NCI-H748 (cell line): ENCODE data around the gene CCDC183.
"Not testable (repeated sequence)": the region's sequence is repeated elsewhere in the genome, so short reads cannot be mapped to it uniquely, and the experiment has no call there.

Experiments used
- DNase-seq: peaks from one replicate; lab custom pipeline; 2025; ENCODE audit not compliant: unreplicated experiment; lab: John Stamatoyannopoulos, UW

CCDC183 gene

GRCh38 chr9:136823136-136824046 lies 27.3 kb downstream of the CCDC183 start:
- peak; percentile 31 for DNase-seq

DNA sequence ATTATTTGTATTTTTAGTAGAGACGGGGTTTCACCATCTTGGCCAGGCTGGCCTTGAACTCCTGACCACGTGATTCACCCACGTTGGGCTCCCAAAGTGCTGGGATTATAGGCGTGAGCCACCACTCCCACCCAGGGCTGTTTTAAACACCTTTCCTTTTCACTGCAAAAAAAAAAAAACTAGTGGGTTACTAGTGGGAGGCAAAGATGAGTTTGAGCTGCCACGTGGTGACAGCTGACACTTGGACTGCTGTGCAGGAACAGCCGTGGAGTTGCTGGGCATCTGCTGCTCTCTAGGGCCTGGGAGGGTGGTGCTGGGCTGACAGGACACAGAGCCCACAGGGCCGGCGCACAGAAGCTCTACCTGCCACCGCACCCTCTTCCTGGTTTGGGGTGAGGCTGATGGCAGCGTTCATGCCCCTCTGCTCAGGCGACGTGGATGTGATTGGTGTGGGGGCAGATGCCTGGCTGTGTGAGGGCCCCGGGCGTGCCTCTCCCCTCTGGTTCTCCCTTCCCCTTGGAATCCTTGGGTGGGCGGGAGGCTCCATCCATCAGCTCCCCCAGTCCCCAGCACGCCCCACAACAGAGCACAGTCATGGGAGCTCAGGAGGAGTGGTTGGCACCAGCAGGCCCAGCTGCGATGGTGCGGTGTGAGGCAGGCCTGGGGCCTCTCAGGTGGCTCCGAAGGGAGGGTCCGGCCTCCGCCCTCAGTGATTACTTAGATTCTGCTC lies 28.5 kb downstream of the CCDC183 start:
- DNase-seq, result no peak

DNA sequence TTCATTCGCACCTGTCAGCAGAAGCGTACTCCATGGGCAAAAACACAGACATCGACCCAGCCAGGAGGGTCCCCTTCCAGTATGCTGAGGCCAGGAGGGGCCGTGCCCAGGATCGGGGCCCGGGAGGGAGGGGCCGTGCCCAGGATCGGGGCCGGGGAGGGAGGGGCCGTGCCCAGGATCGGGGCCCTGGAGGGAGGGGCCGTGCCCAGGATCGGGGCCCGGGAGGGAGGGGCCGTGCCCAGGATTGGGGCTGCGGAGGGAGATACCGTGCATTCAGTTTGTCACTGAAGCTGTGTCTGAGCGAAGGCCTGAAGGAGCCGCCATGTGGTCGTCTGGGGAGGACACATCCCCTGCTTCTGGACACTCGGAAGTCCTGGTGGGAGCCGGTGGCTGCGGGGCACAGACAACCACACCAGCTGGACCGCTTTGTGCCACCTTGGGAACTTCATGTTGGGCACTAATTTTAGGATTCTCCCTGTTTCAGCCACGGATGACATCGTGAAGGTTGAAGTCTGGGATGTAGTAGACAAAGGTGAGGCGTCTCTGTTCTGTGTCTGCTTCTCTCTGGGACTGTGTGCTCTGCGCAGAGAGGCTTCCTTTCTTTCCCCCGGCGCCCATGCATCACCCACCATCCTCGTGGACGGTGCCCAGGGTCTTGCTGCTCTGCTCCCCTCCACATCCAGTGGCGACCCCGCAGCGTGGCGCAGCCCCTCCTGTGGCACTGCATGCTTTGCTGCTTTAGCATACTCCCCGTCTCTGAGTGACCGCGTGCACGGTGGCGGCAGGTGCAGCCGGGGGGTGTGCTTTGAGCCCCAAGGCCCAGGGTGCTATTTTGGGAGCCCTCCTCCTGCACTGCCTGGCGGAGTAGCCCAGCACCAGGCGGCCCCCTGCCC lies 29.4 kb downstream of the CCDC183 start:
- no peak for DNase-seq

GRCh38 chr9:136826188-136826541 lies 30.0 kb downstream of the CCDC183 start:
- no peak for DNase-seq

DNA sequence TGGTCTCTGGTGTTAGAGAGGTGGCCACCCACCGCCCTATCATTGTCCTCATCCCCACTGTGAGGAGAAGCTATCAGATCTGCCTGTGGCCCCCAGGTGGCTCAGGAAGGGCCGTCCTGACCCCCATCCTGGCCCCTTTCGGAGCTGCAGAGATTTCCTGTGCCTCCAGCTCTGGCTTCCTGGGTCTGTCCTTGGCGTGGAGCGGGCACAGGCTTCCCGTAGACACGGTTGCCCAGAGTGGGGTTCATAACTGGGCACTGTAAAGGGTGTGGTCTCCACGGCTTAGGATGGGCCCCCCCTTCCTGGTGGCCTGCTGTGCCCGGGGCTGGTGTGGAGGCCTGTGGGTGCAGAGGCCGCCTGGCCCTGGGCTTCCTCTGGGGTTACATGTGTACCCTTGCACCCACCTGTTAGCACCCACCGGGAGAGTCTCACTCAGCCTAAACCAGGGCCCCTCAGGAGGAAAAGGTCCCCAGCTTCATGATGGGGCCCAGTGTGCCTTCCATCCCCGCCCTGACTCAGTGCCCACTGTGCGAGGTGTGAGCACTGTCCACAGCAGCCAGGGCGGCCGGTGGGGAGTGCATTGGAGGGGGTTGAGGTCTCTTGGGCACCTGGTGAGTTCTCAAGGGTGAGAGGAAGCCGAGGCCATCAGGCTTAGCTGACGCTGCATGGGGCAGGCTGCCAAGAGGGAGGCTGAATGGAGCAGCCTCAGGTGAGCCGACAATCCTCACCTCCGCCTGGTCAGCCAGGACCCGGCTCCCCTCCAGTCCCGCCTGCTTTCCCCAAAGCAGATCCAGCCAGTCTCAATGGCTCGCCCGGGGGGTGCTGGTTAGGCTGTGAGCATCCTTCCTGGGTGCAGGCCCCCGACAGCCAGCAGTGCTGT lies 30.8 kb downstream of the CCDC183 start:
- DNase-seq, result no peak

- no peak for DNase-seq
Measured at GRCh38 chr9:136827794-136828473, 31.8 kb downstream of the CCDC183 start.

- no peak for DNase-seq
Measured at GRCh38 chr9:136828474-136829140, 32.5 kb downstream of the CCDC183 start.

- DNase-seq, result no peak
Measured at GRCh38 chr9:136829412-136829811, 33.3 kb downstream of the CCDC183 start.

DNA sequence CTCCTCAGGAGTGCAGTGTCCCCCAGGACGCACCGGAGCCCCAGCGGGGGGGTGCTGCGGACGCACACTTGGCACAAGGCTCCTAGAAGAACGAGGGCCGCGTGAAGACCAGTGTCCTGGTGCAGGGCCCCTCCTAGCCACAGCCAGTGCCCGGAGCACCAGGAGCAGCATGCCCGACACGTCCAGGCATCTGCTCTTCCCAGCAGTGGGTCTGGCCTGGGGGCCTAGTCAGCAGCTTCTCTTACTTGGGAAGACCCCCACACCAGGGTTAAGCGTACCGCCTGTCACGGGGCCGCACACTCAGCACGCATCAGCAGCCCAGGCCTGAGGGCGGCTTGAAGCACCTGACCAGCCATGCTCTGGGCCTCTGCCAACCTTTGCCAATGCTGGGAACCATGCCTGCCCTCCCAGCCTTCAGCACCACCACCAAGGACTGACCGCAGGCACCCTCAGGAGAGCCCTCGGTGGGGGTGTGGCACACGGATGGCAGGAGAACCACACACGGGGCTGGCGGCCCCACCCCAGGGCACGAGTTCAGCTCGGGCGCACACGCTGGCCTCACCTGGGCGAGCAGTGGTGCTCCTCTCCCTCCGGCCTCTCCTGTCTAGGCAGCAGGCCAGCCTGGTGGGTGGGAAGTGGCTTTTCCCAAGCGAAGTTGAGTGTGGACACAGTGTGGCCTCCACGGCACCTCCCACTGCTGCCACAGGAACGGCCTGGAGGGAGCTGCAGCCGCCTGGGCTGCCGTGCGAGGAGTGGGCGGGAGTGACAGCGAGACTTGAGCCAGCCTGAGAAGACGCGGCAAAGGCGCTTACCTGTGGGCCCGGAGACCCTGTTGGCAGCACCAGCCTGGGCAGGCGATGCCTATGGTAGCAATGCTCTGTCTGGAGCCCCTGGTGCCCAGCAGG lies 34.1 kb downstream of the CCDC183 start:
- no peak for DNase-seq

DNA sequence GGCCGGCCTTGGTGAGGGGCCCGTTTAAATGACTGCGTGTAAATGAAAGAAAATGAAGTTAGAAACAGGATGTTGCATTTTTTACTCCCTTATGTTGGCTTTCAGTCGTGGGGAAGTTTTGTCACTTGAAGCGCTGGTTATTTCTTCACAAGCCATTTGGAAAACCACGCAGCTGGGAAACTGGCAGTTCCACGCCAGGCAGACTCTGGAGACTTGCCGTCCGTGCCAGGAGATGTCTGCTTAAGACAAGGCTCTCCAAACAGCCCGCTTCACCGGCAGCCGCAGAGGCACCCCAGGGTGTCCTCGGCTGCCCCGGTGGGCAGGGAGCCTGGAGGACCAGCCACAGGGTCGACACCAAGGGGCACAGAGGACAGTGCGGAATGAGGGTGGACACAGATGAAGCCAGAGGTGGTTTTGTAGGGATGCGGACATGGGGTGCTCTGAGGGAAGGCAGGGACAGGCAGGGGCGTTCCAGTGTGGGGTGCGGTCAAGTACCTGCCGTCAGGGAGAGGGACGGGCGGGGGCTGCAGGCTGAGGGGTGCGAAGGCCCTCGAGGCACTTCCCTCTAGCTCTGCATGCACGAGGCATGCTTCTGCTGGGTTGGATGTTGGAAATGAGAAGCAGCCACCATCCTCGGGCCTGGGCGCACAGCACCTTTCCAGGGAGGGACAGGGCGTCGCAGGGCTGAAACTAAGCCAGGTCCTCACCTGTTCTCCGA lies 35.0 kb downstream of the CCDC183 start:
- no peak for DNase-seq

- DNase-seq, result no peak
Measured at GRCh38 chr9:136831720-136832104, 35.6 kb downstream of the CCDC183 start.

DNA sequence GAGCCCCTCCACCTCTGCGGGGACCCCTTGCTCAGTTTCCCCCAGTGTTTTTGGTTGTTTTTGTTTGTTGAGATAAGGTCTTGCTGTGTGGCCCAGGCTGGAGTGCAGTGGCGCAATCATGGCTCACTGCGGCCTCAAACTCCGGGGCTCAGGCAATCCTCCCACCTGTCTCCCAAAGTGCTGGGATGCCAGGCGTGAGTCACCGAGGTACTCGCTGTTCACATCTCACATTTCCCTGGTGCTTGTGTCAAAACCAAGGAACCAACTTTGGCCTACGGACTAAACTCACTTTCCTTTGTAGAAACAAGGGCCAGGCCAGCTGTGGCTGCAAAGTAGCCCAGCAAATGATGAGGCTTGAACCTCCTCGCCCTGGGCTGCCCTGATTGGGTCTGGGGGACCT lies 36.4 kb downstream of the CCDC183 start:
- no peak for DNase-seq

GRCh38 chr9:136833381-136834048 lies 37.4 kb downstream of the CCDC183 start:
- not testable (repeated sequence) for DNase-seq

DNA sequence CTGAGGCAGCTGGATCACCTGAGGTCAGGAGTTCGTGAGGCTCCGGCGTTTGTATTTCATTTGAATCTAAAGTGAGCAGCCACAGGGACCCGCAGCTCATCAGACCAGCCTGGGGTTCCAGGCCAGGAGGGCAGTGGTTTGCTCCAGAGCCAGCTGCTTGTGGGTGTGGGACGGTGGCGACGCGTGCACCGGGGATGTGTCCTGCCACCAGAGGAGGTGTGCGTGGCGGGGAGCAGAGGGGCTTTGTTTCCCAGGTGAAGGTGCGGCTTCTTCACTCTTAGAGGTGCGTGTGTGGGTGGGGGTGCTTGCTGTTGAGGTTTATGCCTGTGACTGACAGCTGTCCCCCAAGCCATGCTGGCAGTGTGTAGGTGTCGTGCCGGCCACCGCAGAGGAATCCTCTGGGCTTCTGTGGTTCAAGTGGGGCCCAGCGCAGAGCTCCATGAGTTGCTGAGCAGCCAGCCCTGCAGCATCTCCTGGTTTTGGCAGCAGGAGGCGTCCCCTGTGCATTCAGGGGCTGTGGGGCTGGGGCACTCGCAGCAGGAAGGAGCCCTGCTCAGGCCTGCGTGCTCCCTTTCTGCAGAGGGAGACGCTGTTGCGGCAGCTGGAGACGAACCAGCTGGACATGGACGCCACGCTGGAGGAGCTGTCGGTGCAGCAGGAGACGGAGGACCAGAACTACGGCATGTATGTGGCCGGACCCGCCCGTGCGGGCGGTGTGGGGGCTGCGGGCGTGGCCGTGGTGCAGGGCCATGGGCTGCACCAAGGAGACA lies 39.2 kb downstream of the CCDC183 start:
- no peak for DNase-seq

DNA sequence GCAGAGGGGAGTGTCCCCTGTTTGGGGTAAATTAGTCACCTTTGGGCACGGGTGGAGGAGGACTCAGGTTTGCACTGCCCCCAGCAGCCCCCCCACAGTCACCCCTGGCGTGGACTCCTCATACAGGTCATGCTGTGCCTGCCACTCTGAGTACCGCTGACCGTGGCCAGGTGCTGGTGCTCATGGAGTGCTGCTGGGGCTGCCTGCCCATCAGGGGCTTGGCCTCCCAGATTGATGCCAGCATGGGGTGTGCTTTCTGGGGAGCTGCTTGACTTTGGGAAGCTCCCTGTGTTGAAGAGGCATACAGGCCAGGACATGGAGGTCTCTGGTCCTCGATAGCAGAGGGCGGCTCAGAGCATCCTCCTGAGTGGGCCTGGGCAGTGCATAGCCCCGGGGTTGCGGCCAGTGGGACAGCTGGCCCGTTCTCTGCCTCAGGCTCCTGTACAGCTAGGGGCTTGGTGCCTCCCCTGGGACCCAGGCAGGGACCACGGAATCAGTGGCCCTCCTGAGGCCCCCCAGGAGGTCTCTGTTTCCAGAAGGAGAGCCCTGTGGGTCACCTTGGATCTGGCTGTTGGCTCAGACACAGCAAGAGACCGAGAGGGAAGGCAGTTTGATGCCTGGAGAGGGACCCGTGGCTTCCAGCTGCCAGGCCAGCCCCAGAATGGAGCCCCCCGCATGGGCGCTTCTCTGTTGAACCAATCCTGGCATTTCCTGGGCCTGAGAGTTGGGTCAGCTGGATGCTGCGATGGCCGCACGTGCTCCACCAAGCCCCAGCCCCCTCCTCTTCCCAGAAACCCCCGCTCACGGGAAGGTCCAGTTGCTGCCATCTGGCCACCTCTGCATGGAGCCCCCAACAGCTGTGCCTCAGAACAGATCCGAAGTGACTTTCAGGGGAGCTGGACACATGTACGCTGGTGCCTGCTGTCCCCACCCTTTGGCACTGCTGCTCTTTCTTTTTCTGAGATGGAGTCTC lies 40.1 kb downstream of the CCDC183 start:
- DNase-seq, result no peak
